Activated CD8-positive, alpha-beta memory T cell treated with anti-CD3 and anti-CD28 coated beads, Interleukin-2, amount 50 U/mL, for 48 hours (primary cell): ENCODE data around the gene TUB.

Experiments used
- DNase-seq: peaks from one replicate; pipeline ENCODE4 v3.0.0-alpha.2; 2020

The TUB gene

GRCh38 chr11:8069771-8070170 lies 11.2 kb upstream of the TUB start:
- no peak for DNase-seq

- DNase-seq, result no peak
These were observed 10.4 kb upstream of the TUB start for GRCh38 chr11:8070417-8071115.

GRCh38 chr11:8071616-8072581 lies 9.1 kb upstream of the TUB start:
- DNase-seq, result no peak

- DNase-seq, result no peak
These were observed 5.8 kb upstream of the TUB start for GRCh38 chr11:8075119-8075726.

GRCh38 chr11:8079111-8079675 lies 1.8 kb upstream of the TUB start:
- no peak for DNase-seq

- DNase-seq, result no peak
These were observed 841 bp upstream of the TUB start for GRCh38 chr11:8080069-8080670.

- DNase-seq, result no peak
These were observed 710 bp downstream of the TUB start for GRCh38 chr11:8081591-8082250.

GRCh38 chr11:8082391-8083087 lies 1.5 kb downstream of the TUB start:
- DNase-seq, result no peak

- no peak for DNase-seq
These were observed 2.0 kb downstream of the TUB start for GRCh38 chr11:8083088-8083395.

- DNase-seq, result no peak
These were observed 2.9 kb downstream of the TUB start for GRCh38 chr11:8083871-8084281.

- no peak for DNase-seq
These were observed 3.3 kb downstream of the TUB start for GRCh38 chr11:8084352-8084751.

- DNase-seq, result no peak
These were observed 4.1 kb downstream of the TUB start for GRCh38 chr11:8085011-8085645.

- DNase-seq, result no peak
These were observed 5.0 kb downstream of the TUB start for GRCh38 chr11:8086001-8086479.

GRCh38 chr11:8086571-8086970 lies 5.6 kb downstream of the TUB start:
- DNase-seq, result no peak

GRCh38 chr11:8087185-8087584 lies 6.2 kb downstream of the TUB start:
- DNase-seq, result no peak

- no peak for DNase-seq
These were observed 6.7 kb downstream of the TUB start for GRCh38 chr11:8087756-8088155.

- no peak for DNase-seq
These were observed 8.9 kb downstream of the TUB start for GRCh38 chr11:8089791-8090510.

- DNase-seq, result no peak
These were observed 9.7 kb downstream of the TUB start for GRCh38 chr11:8090756-8091155.

GRCh38 chr11:8091721-8092120 lies 10.7 kb downstream of the TUB start:
- DNase-seq, result no peak

GRCh38 chr11:8092587-8093424 lies 11.8 kb downstream of the TUB start:
- DNase-seq, result peak; percentile 62
